HG03066 (cell line): ENCODE data around the gene ZFYVE9.
"Not testable (repeated sequence)": the region's sequence is repeated elsewhere in the genome, so short reads cannot be mapped to it uniquely, and the experiment has no call there.

Source experiments
- ATAC-seq: cut with Tn5 transposase; IDR thresholded peaks from one replicate; pipeline ENCODE4 v1.9.1; 2021; ENCODE audit warnings: low read depth; ENCODE audit not compliant: unreplicated experiment

The ZFYVE9 gene, protein sequence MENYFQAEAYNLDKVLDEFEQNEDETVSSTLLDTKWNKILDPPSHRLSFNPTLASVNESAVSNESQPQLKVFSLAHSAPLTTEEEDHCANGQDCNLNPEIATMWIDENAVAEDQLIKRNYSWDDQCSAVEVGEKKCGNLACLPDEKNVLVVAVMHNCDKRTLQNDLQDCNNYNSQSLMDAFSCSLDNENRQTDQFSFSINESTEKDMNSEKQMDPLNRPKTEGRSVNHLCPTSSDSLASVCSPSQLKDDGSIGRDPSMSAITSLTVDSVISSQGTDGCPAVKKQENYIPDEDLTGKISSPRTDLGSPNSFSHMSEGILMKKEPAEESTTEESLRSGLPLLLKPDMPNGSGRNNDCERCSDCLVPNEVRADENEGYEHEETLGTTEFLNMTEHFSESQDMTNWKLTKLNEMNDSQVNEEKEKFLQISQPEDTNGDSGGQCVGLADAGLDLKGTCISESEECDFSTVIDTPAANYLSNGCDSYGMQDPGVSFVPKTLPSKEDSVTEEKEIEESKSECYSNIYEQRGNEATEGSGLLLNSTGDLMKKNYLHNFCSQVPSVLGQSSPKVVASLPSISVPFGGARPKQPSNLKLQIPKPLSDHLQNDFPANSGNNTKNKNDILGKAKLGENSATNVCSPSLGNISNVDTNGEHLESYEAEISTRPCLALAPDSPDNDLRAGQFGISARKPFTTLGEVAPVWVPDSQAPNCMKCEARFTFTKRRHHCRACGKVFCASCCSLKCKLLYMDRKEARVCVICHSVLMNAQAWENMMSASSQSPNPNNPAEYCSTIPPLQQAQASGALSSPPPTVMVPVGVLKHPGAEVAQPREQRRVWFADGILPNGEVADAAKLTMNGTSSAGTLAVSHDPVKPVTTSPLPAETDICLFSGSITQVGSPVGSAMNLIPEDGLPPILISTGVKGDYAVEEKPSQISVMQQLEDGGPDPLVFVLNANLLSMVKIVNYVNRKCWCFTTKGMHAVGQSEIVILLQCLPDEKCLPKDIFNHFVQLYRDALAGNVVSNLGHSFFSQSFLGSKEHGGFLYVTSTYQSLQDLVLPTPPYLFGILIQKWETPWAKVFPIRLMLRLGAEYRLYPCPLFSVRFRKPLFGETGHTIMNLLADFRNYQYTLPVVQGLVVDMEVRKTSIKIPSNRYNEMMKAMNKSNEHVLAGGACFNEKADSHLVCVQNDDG (N-terminal part only)

DNA sequence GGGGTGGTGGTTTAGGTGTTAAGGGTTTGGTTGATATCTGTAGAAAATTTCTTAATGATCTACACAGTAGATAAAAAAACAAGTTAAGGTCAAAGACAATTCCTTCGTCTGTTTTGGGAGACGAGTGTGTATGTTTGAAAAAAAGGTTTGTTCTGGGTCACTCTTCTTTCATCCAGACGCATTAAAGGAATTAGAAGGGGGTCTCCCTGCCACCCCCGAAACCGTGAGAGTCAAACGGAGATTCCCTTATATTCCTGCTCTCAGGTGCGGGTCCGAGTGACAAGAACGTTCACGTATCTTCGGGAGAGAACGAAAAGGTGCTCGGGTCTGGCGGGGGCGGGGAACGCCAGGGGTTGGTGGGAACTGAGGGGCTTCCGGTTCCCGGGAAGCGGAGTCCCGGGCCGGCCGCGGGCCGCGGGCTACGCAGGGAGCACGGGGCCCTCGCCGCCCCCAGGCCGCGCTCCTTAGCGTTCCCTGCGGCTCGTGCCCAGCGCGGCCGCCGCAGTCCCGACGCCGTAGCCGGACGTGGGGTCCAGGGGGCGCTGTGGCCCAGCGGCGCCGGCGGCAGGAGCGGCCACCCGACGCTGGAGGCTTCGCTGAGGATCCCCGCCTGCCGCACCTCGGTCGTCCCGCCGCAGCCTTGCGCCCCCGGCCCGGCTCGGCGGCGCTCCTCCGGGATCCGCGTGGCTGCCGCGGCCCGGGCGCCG lies at the start of gene ZFYVE9:
Gene ZFYVE9, plus strand, starts transcription at position 577 of the 707 bp plus-strand sequence. CDS start 91,118 bp downstream, outside the sequence.
- ATAC-seq, result peak; percentile 56

DNA sequence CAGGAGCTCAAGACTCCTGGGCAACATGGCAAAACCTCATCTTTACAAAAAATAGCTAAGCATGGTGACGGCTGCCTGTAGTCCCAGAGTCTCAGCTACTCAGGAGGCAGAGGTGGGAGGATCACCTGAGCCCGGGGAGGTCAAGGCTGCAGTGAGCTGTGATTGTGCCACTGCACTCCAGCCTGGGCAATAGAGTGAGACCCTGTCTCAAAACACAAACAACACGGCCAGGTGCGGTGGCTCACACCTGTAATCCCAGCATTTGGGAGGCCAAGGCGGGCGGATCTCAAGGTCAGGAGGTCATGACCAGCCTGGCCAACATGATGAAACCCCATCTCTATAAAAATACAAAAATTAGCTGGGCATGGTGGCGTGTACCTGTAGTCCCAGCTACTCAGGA lies 47.6 kb upstream of the ZFYVE9 start:
- ATAC-seq, result not testable (repeated sequence)

DNA sequence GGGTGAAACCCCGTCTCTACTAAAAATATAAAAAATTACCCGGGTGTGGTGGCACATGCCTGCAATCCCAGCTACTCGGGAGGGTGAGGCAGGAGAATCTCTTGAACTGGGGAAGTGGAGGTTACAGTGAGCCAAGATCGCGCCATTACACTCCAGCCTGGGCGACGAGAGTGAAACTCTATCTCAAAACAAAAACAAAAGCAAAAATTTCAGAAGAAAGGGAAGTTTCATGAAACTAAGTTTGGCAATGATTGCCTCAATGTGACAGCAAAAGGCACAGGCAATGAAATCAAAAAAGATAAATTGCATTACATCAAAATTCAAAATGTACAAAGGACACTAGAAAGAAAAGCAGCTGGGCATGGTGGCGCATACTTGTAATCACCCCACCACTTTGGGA lies 45.7 kb upstream of the ZFYVE9 start:
- no peak for ATAC-seq

DNA sequence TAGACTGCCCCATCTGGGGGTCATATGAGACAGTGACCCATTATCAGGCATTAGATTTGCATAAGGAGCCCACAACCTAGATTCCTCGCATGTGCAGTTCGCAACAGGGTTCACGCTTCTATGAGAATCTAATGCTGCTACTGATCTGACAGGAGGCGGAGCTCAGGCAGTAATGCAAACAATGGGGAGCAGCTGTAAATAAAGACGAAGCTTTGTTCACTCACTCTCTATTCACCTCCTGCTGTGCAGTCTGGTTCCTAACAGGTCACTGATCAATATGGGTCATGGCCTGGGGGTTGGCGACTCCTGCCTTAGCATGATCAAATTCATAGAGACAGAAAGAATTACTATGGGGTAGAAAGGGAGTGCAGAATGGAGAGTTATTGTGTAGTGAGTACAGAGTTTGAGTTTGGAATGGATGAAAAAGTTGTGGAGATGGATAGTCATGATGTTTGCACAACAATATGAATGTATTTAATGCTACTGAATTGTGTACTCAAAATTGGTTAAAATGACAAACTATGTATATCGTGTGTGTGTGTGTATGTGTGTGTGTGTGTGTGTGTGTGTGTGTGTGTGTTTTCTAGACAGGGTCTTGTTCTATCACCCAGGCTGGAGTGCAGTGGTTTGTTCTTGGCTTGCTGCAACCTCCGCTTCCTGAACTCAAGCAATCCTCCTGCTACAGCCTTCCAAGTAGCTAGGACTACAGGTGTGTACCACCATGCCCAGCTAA lies 43.6 kb upstream of the ZFYVE9 start:
- no peak for ATAC-seq

DNA sequence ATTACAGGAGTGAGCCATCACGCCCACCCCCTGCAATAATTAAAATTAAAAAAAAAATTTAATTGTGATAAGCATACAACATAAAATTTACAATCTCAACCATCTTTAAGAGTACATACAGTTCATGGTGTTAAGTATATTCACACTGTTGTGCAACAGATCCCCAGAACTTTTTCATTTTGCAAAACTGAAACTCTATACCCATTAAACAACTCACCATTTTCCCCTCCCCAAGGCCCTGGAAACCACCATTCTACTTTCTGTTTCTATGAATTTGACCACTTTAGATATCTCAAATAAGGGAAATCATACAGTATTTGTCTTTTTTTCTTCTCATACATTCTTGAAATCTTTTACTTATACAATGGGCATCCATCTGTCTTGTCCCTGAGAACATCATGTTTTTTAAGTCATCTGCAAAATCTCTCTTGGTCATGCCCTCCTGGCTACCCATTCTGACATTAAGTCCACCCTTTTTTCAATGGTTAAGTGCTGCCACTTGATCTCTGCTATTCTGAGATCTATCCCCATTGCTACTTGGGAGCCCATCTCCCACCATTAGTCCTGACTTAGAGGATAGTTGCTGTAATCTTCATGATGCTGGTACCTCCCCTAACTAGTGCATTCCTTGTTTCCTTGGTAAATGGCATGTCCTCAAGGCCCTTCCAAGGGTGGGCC lies 39.4 kb upstream of the ZFYVE9 start:
- ATAC-seq, result no peak

DNA sequence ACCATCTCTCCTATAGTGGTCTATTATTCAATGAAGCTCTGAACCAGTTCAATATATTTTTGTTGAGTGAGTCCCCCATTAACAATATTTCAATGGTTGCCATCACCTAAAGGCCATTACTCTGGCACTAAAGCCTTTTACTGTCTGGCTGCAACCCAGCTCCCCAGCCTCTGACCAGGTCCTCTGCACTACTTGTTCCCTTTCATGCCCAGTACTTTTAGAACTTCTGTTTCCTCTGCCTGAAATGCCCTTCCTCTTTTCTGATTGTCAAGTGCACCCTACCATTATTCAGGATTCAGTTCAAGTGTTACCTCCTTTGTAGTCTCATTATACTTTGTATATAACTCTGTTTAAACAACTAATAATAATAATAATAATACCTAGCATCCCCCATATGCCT lies 30.4 kb upstream of the ZFYVE9 start:
- no peak for ATAC-seq

DNA sequence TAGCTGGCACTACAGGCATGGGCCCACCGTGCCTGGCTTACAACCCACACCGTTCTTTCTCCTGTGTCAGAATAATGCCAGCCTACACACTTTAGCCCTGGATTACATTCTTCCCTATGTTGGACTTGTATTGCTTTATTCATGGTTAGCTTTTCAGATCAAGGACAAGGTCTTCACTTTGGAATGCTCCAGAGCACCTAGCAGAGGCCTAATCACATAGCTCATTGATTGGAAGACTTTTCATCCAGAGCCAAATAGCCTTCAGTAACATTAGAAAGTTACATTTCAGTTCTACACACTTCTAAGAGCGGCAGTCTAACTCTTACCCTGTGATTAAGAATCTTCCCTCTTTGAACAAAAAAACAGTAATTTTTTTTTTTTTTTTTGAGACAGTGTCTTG lies 29.4 kb upstream of the ZFYVE9 start:
- ATAC-seq, result no peak

DNA sequence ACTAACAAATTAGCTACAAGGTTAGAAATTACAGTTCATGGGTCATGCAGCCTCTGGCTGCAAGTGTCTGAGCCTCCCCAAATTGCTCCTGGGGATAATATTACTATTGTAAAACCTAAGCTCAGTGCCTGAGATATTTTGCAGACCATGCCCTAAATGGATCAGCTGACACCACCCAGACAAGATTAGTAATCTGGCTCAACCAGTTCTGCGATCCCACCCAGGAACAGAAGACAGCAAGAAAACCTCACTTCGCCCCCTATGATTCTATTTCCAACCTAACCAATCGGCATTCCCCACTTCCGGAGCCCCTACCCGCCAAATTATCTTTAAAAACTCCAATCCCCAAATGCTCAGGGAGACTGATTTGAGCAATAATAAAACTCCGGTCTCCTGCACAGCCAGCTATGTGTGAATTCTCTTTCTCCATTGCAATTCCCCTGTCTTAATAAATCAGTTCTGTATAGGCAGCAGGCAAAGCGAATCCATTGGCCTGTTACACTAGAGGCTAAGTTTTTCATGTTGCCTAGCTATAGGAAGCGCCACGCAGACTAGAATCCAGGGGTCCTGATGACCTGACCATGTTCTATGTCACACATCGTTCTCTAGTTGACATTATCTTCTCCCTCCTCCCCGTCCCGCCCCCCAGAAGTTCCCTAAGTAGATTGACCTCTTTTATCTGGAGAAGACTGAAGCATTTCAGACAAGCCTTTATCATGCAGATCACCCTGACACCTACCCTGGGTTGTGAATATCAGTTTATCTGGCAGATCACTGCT lies 22.4 kb upstream of the ZFYVE9 start:
- ATAC-seq, result no peak

DNA sequence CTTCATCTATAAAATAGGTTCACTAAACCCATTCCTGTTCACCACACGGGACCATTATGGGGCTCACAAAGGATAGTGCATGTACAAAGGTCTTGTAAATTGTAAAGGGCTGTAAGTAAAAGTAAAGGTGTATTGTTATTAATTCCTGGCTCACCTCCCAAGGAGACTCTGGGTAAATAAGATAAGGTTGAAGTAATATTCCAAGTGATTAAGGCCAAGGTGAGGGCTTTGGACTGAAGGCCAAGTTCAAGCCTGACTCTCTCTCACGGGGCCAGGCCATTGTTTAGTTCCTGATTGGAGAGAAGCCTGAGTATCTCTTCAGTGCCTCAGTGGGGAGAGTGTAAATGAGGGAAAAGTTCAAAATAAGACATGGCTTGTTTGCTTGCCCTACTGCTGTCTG lies 19.5 kb upstream of the ZFYVE9 start:
- ATAC-seq, result no peak

DNA sequence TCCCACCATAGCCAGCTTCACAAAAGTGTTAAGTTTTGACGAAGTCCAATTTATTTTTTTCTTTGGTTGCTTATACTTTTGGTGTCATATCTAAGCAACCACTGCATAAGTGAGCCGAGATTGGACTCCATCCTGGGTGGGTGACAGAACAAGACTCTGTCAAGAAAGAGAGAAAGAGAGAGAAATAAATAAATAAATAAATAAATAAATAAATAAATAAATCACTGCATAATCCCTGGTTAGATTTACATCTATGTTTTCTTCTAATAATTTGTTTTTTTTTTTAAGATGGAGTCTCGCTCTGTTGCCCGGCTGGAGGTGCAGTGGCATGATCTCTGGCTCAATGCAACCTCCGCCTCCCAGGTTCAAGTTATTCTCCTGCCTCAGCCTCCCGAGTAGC lies 18.3 kb upstream of the ZFYVE9 start:
- ATAC-seq, result no peak

DNA sequence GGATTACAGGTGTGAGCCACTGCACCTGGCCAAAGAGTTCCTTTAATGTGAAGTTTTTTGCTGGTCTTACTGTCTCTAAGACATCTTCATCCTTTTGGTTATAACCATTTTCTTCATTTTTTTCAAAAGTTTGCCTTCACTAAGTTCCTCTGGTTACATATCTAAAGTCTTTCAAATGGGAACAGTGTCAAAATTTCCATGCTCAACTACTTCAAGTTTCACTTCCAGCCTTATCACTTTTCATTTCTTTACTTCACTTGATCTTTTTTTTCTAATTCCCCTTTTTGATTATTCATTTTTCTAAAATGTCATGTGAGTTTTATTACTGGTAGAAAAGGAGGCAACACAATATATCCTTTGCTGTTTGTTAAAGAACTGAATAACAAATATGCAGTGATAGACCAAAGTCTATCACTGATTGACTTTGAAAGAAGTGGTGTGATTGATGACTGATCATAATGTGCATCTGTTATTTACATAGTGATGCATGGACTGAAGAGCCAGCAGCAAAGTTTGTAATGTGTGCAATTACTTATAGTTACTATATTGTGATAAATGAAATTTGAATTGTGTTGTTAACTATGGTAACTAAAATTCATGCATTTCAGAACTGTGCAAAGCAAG lies 16.0 kb upstream of the ZFYVE9 start:
- ATAC-seq, result no peak

DNA sequence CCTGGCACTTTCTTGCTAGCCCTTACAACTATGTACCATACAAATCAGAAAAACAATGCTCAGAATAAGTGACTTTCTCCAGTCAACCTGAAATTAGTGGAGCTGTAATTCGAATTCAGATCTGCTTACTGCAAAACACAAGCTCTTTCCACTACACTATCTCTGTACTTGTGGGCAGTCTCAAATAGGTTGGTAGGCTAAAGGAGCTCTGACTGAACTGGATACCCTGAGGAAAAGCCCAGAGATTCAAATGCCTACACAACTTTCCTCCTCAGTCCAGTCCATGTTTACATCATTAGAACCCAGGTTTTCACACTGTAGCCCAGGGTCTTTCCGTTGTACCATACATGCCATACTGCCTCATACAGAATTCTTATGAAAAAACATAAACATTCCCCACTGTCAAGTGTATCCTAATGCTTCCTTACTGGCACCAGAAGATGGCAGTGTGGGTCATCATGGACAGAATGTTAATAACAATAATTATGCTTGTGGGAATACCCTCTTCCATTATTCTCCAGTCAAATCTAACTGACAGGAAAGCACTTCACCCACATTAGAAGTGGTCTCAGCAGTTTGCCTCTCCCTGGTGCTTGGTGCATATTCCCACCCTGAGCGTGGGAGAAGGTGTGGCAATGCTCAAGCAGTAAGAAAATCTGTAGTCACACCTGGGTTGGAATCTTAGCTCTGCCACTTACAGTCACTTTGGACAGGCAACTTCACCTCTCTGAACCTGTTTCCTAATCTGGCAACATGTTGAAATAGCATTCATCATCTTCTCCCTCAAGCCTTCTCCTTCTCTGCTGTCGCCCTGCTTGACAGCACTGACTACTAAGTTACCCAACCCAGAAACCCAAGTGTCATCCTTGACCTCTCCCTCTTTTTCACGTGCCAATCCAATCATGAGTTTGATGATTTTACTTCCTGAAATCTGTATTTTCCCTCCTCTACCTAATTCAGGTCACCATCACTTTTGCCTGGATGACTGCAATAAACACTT lies 14.4 kb upstream of the ZFYVE9 start:
- ATAC-seq, result no peak

DNA sequence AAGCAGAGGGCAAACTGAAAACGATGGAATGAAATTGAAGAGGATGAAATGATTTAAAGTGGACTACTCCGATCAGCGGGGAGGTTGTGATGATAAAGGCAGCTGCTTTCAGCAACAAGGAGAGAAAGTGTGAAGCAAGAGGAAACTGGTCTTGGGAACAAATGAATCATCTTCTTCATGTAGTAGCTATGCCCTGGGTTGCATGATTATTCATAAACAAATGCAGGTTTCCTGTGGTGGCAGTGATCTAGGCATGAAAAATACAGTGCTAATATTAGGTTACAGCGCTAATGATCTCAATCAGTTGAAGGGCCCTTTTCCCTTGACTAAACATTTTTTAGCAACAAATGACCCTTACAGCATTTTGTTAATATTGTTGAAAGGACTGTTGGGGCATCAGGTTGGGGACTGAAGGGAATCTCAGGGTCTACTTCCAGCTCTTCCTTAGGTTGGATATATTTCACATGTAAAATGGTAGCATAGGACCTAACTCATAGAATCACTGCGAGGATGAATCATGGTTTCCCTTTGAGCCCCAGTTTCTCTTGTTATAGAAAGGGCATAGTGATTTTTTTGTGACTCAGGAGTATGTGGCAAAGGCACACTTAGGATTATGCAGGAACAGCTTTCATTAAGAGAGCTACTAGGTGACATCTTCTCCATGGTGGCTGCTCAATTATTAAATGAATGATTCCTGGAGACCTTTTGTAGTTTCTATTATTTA lies 1.9 kb upstream of the ZFYVE9 start:
- ATAC-seq, result peak; percentile 52

DNA sequence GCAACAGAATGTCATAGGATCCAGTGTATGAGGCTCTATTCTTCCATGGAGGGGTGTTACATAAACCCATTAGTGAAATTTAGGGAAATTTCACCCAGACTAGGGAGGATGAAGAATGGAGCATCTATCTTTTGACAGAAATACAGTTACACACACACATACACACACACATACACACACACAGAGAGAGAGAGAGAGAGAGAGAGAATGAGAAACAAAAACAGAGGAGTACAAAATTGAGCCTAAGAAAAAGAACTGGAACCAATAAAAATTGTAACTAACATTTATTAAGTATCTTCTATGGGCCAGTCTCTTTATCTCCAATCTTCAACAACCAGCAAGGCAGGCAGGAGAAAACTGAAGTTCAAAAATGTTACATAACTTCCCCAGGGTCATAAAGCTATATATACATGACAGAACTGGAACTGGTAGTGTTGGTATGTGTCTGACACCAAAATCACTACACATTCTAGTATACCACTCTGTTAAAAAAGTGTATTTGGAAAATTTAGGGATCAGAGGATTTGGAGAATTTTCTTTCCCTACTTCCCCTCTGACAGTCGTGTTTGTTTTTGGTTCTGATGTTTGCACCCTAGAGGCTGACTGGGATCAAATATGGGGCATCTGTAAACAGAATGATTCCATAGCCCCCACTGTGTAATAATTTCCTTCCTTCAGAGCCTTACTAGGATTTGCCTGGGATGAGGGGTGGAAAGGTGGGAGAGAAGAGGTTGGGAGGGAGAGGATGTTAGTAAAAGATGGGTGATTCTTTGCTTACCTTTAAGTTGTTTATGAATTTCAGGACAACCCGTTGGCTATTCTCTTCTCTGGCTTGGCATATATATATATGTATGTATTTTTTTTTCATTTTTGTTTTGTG lies 1.0 kb upstream of the ZFYVE9 start:
- no peak for ATAC-seq
